Ovary (tissue), 9 donors: ENCODE results near the gene PBX1. TPM values are rescaled to one million over a fixed set of nuclear protein-coding genes. Genes with fewer than 3 reads are reported as not detected.

ENCODE experiments used
- DNase-seq, 5 donors: peaks; one replicate each; pipeline ENCODE4 v3.0.0-alpha.2; 2019 to 2020
- H3K27ac ChIP-seq, 2 donors: fragments of 200-600 bp; one replicate each; pipeline versions ENCODE4 v1.5.1 to v1.8.0; 2019 to 2022
- H3K27me3 ChIP-seq: fragments of 200-600 bp; one replicate; pipeline ENCODE4 v1.8.0; 2022
- H3K36me3 ChIP-seq: fragments of 200-600 bp; sonication (generic); one replicate; pipeline ENCODE4 v1.5.1; 2019
- H3K4me1 ChIP-seq: one replicate; pipeline ENCODE4 v1.8.1; 2013; ENCODE audit warnings: mild to moderate bottlenecking, moderate library complexity; ENCODE audit not compliant: insufficient read depth
- H3K4me3 ChIP-seq: fragments of 200-600 bp; sonication (generic); one replicate; pipeline ENCODE4 v1.5.1; 2017
- H3K9me3 ChIP-seq, 2 donors: fragments of 200-600 bp in 1 of 2; sonication (generic) in 1 of 2; one replicate each; pipeline versions ENCODE4 v1.5.1 to v1.8.1; 2013 to 2019; ENCODE audit warnings: mild to moderate bottlenecking in 1 of 2, moderate library complexity in 1 of 2
- CTCF ChIP-seq, 3 donors: fragments of 450-650 bp in 2 of 3; fragments of 200-600 bp in 1 of 3; IDR thresholded peaks; one replicate each; pipeline versions ENCODE4 v1.5.1 to v1.8.0; 2016 to 2022; ENCODE audit warnings: antibody characterized with exemption in 3 of 3, mild to moderate bottlenecking in 1 of 3
- EP300 ChIP-seq: sonication (generic); formaldehyde crosslinking; IDR thresholded peaks from one replicate; pipeline ENCODE4 v1.6.1; 2017; ENCODE audit warnings: antibody characterized with exemption
- POLR2A ChIP-seq: fragments of 450-650 bp; IDR thresholded peaks from one replicate; pipeline ENCODE4 v1.6.1; 2017; ENCODE audit warnings: antibody characterized with exemption, mild to moderate bottlenecking, moderate library complexity
- WGBS, 3 donors: extraction: QIAGEN DNeasy Blood & Tissue Kit in 1 of 3; methylation state at CpG; one replicate each; pipeline versions ENCODE4 v1.1.5 to v1.1.7; 2013 to 2017; 5-methylcytosine and 5-hydroxymethylcytosine counted together
- intact Hi-C, 4 donors: fragments of 100-400 bp; cut with DNase I; formaldehyde crosslinking; loops; one replicate each; pipeline versions ENCODE4 v1.11.0 to v1.15.1; 2022 to 2023
- polyA plus RNA-seq, 2 donors: library from polyadenylated mRNA; stranded (reverse); fragments of 200-250 nt in 1 of 2; fragments of 350-450 nt in 1 of 2; fragmentation: Illumina TruSeq in 1 of 2; extraction: RNeasy Lipid Tissue Mini Kit (QIAGEN cat#74804) in 1 of 2; gene quantifications; one replicate each; pipeline ENCODE4 v1.2.3, GENCODE V29; 2013 to 2014
- total RNA-seq, 7 donors: library from RNA; depleted of rRNA in 2 of 7; stranded (reverse); fragments of >200 nt in 2 of 7; fragmentation: NEBNext Ultra II Directional in 3 of 7; extraction: Animal tissue kit (Norgen Biotek cat#: 25700) in 3 of 7; gene quantifications; one replicate each; pipeline versions ENCODE4 v1.1.0 to v1.2.4, GENCODE V29; 2016 to 2023
- donor health status: DM: no; HTN: no; CAD: no; lungs with moderate emphysema.
- donor health status: DM: no; HTN: no; CAD: no.
- donor health status: Bipolar disorder and iron deficiency.
- donor health status: DM: yes; HTN: yes; CAD: no.
- donor health status: DM: no; HTN: no; CAD: no.
- donor health status: DM: yes; HTN: yes; CAD: no.

PBX1 gene
- total and polyA plus RNA-seq, 9 donors = 43.7 to 220 (median 142) TPM

- no peak for DNase-seq
- peaks cover 17% of the 10 kb centered on the region for H3K4me1 ChIP-seq
- intact Hi-C loops = no loop called here
- WGBS, 3 donors = 57 to 59% (median 59%) methylated on average over 1 of the region's 1 CpG
- H3K9me3 ChIP-seq = no peaks in the 10 kb centered on the region
- no peaks in the 10 kb centered on the region for H3K27me3 ChIP-seq
- no peak overlapping the region for H3K4me3 ChIP-seq
- no peaks in the 10 kb centered on the region for H3K36me3 ChIP-seq
- TF ChIP-seq EP300 = no peak
- TF ChIP-seq CTCF (IDR thresholded peaks at IDR 0.05) = no peak
- no peak for TF ChIP-seq POLR2A
- no peak overlapping the region for H3K27ac ChIP-seq
Observed at GRCh38 chr1:164591858-164592257, 32.9 kb downstream of the PBX1 start.

- no peak for DNase-seq
- Histone ChIP-seq H3K4me3 (no peak overlapping the region), H3K27ac (no peak overlapping the region), H3K27me3 (no peaks in the 10 kb centered on the region), H3K4me1 (peaks cover 13% of the 10 kb centered on the region), H3K9me3 (no peaks in the 10 kb centered on the region), H3K36me3 (no peaks in the 10 kb centered on the region)
- TF ChIP-seq EP300 (no peak), POLR2A (no peak), CTCF (IDR thresholded peaks at IDR 0.05) (no peak)
- intact Hi-C loops = no loop called here
- 82 to 93% (median 93%) methylated on average over 5 of the region's 5 CpGs for WGBS, 3 donors
Observed at GRCh38 chr1:164592634-164593033, 33.6 kb downstream of the PBX1 start.

- TF ChIP-seq CTCF (IDR thresholded peaks at IDR 0.05) = no peak
- Histone ChIP-seq H3K27ac (no peak overlapping the region), H3K4me3 (no peak overlapping the region), H3K27me3 (no peaks in the 10 kb centered on the region), H3K9me3 (no peaks in the 10 kb centered on the region), H3K4me1 (peaks cover 8% of the 10 kb centered on the region), H3K36me3 (no peaks in the 10 kb centered on the region)
- WGBS, 3 donors = 65 to 85% (median 79%) methylated on average over 4 of the region's 4 CpGs
- intact Hi-C loops = no loop called here
- no peak for DNase-seq
Observed at GRCh38 chr1:164595212-164595611, 36.2 kb downstream of the PBX1 start.

- Histone ChIP-seq H3K36me3 (no peaks in the 10 kb centered on the region), H3K4me1 (peaks cover 8% of the 10 kb centered on the region)
- intact Hi-C loops = no loop called here
Observed at GRCh38 chr1:164596172-164596571, 37.2 kb downstream of the PBX1 start.

More at GRCh38 chr1:164596172-164596571, 37.2 kb downstream of the PBX1 start:
- TF ChIP-seq POLR2A (no peak), CTCF (IDR thresholded peaks at IDR 0.05) (no peak), EP300 (no peak)
- Histone ChIP-seq H3K27ac (no peak overlapping the region), H3K9me3 (no peaks in the 10 kb centered on the region), H3K4me3 (no peak overlapping the region), H3K27me3 (no peaks in the 10 kb centered on the region)
- 77 to 90% (median 80%) methylated on average over 1 of the region's 1 CpG for WGBS, 3 donors
- DNase-seq = no peak
